HG03469 (cell line): Measurements from ENCODE around the gene KAT2B.

Experiments
- ATAC-seq: cut with Tn5 transposase; IDR thresholded peaks from one replicate; pipeline ENCODE4 v1.9.1; 2021; ENCODE audit warnings: mild to moderate bottlenecking, moderate library complexity, moderate number of reproducible peaks; ENCODE audit not compliant: unreplicated experiment

The KAT2B gene

DNA sequence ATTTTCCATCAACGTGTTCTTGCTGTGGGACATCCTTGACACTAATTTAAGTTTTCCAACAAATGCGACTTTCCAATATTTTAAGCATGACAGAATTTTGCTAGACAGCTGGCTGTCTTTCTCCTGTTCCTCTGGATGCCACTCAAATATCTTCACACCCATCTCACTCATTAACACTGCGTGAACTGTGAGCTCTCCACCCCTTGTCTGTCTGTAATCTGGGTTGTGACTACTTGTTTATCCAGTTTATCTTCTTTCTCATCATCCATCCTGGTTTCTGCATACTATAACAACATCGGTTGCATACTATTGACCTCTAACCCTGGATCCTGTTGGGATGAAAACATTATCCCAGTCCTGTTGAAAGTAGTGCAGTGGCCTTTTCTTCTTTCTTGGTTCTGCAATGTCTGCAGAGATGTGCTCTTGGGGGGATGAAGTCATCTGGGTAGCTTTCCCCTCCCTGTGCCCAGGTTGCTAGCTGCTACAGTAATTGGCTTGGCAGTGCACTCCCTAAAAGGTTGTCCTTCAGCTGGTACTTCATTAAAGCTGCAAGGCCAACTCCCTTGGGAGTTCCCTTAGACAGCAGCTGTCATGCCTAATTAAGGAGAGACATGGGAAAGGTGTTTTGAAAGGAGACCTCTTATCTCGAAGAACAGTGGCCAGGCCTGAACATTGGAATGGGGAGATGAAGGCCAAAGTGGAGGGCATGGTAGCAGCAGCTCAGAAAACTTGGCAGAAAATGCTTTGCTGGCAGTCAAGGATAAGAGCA is 24.7 kb downstream of the KAT2B start:
- ATAC-seq, result no peak

GRCh38 chr3:20066079-20066478 is 25.8 kb downstream of the KAT2B start:
- ATAC-seq, result no peak

GRCh38 chr3:20066850-20067617 is 26.8 kb downstream of the KAT2B start:
- ATAC-seq, result no peak

DNA sequence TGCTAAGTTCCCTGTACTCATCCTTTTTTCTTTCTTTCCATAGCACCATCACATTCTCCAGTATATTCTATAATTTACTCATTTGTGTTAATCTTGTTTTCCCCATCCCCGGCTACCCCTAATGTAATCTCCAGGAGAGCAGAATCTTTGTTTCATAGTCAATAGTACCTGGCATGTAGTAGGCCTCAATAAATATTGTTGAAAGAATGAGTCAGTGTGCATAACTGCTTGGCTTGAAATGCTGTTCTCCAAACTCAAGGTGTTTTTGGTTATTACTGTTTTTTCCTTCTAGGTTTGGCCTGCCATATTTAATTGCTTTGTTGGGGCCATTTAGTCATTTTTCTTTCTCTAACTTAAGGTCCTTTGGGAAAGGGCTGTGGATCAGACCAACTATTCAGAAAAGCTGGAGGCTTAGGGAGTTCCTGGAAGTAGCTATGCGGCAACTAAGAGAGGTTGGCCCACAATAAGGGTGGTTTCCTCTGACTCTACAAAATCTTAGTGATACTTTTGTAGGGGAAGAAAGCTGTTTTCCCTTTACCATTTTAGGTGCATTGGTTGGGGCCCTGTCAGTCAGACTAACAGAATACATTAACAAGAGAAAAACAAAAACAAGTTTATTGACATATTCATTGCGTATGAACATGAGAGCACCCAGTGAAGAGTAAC is 28.4 kb downstream of the KAT2B start:
- ATAC-seq, result no peak

GRCh38 chr3:20069178-20069532 is 28.9 kb downstream of the KAT2B start:
- no peak for ATAC-seq

DNA sequence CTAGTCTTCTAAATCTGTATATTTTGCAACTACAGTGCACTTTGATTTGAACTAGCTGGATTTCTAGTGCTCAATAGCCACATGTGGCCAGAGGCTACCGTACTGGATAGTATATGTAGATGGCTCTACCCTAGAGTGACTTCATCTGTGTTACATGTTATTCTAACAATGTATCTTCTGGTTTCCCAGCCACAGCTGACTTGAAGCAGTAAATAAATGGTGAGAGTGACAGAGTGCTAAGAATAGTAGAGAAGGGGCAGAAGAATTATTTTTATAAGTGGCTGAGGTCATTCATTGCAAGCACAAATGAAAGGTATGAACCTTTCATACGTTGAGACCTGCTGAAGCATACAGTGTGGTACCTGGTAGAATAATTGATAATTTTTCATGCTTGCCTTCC is 30.9 kb downstream of the KAT2B start:
- ATAC-seq, result no peak

DNA sequence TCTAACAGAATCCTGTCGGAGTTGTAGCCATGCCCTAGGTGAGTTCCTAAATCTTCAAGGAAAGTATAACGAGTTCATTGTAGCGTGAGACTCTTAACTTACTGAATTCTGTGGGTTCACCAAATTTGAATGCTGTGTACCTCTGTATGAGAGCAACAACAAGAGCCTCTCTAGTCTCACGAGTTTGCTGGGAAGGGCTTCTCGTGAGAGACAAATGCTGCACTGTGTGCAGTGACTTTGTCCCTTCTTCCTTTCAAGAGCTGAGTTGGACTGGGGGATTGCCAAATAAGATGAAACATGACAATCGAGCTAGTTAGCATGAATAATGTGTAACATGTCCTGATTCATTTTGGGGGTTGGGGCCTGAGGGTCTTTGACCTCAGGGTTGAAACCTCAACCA is 32.2 kb downstream of the KAT2B start:
- ATAC-seq, result no peak

- ATAC-seq, result no peak
These were observed 32.8 kb downstream of the KAT2B start for GRCh38 chr3:20073068-20073467.

DNA sequence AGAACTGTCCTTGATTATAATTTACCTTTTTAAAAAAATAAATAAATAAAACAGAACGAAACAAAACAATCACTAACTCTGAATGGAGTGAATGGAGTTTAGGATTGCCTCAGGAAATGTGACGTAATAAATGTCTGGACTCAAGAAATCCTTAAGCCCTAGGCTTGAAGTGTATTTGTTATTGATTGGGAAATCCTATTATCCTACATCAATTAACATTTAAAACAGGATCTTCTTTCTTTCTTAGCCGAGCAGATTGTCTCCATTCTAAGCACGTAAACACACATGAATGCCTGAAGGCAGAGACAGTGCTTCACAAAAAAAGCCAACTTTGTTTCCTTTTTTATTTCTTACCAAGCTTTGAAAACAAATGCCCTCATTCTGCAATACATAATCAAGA is 33.4 kb downstream of the KAT2B start:
- ATAC-seq, result no peak

GRCh38 chr3:20074226-20075063 is 34.2 kb downstream of the KAT2B start:
- no peak for ATAC-seq

DNA sequence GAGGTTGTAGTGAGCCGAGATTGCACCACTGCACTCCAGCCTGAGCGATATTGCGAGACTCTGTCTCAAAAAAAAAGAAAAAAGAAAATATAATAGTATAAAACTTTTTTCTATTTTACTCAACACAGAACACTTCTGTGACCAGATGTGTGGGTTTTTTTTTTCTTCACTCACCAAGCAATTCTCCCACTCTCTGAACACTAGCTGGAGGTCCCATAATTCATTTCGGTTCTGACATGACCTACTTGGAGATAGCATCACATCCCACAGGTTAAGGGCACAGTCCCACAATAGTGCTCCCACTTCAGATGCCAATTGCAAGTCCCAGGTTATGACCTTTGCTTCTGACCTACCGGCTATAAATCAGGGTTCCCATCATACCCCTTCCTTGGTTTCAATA is 35.0 kb downstream of the KAT2B start:
- ATAC-seq, result no peak

GRCh38 chr3:20076296-20076997 is 36.2 kb downstream of the KAT2B start:
- ATAC-seq, result no peak

DNA sequence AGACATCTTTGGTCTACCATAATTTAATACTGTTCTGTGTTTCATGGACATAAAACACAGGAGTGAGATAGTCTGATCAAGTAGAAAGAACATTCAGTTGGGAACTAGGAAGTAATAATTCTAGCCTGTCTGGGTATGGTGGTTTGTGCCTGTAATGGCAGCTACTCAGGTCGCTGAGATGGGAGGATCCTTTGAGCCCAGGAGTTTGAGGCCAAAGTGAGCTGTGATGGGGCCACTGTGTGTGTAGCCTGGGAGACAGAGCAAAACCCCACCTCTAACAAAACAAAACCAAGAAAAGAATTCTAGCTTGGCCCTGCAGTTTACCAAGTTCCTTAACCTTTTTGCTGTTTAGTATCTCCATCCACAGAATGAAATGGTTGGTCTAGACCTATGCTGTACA is 36.8 kb downstream of the KAT2B start:
- ATAC-seq, result no peak

DNA sequence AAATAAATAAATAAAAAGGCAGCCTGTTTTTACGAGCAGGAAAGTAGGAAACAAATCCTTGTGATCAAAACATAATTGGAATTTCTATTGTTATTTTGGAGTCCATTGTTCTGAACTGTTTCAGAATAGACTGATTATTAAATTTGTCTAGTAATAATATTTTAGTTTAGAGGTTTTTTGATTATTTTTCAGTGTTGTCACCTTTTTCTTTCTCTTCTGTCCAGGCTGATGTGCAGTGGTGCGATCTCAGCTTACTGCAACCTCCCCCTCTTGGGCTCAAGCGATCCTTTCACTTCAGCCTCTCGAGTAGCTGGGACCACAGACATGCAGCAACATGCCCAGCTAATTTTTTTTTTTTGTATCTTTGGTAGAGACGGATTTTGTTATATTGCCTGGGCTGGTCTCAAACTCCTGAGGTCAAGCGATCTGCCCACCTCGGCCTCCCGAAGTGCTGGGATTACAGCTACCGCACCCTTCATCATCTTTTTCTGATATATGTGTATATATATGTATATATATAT is 38.0 kb downstream of the KAT2B start:
- ATAC-seq, result no peak

DNA sequence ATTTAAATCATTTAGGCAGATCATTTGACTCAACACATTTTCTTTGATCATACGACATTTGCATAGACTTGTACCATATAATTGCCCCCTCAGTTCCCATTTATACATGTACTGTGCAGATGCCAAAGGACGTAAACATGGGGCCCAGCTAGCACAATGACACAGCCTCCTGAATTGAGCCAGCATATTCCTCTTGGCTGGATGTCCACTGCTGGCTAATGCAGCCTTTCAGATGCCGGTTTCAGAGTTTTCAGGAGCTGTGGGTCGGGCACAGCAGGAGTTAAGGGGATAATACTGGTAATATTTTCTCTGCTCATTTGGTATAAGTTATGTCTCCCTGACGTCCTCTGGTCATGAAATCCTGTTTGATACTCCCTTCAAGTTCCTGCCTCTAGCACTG is 39.4 kb downstream of the KAT2B start:
- no peak for ATAC-seq

DNA sequence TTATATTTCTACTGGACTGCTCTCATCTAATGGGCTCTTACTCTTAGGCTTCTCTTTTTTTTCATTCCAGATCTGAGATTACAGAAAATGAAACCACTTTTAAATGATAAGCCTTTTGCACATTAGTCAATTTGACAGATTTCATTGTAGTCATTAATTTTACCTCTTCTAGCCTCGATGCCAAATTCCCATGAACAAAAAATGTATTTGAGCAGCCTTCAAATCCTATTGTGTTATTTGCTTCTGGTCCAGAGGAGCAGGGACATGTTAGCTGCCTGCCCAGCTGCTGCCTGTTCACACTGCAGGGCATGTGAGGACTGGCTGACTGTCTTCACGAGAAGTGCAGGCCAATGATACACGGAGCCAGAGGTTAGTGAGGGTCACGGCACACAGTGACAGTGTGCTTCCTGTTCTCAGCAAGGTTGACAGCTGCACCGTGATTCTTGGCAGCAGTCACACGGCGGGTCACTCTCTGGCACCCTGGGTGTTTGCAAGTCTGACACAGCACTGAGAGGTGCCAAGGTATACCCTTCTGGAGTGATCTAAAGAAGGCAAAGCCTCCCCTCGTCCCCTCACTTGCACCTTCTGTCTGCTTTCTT is 40.8 kb downstream of the KAT2B start:
- peak; percentile 49 for ATAC-seq

- ATAC-seq, result no peak
These were observed 43.0 kb downstream of the KAT2B start for GRCh38 chr3:20083253-20083652.

DNA sequence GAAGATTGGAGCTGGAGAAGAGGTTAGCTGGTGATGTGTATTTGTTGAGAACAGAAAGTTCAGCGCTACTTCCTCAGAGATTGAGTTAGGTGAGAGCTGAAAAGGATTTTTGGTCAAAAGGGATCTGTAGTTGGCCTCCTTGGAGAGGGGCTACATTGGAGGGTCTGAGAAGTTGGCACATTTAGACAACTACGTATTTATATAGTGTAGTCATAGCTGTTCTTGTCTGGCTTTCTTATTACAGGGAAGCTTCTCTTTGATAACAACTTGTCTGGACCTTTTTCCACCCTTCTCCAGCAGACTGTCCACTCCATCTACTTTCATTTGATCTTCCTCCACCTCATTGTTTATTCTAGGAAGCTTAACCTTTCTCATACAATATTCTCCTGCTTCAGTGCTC is 43.7 kb downstream of the KAT2B start:
- no peak for ATAC-seq

DNA sequence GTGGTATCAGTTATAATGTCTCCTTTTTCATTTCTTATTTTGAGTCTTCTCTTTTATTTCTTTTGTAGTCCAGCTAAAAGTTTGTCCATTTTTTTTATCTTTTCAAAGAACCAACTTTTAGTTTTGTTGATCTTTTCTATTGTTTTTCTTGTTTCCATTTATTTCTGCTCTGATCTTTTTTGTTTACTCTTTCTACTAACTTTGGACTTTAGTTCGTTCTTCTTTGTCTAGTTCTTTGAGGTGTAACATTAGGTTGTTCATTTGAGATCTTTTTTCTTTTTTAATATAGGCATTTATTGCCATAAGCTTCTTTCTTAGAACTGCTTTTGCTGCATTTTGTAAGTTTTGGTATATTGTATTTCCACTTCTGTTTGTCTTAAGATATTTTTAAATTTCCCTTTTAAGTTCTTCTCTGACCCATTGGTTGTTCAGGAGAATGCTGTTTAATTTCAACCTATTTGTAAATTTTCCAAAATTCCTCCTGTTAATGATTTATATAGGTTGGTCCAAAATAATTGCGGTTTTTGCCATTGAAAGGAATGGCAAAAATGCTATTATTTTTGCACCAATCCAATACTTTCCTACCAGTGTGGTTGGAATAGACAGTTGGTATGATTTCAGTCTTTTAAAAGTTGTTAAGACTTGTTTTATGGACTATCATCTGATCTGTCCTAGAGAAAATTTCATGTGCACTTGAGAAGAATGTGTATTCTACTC is 51.2 kb downstream of the KAT2B start:
- no peak for ATAC-seq
